Measurements from ENCODE around the gene NIT2.

The NIT2 gene

DNA sequence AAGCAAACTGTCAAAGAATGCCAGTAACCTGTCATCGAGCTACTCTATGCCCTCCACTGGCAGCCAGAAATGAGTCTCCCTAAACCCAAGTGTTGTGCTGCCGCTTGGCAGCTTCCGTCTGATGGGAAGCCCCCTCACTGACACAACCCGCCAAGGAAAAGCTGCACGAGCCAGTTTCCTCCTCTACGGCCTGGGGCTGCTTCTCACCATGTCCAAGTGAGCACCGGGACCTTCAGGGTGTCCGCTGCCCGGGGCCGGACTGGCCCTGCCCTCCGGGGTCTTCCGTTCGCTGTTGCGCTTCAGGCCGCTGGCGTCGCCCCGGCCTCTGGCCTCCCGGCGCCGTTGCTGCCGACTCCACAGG, 65.8 kb downstream of the NIT2 start:
- no peak for DNase-seq

GRCh38 chr3:100400780-100401673, 66.5 kb downstream of the NIT2 start, which contains the start of the genes LNP1 and TOMM70:
LNP1 (plus strand) TSS chr3:100401539; CDS start chr3:100429730, 28,191 bp downstream.
TOMM70 (minus strand) TSS chr3:100401089; CDS start chr3:100400949, 140 bp downstream.
- peak; percentile 99 for DNase-seq

DNA sequence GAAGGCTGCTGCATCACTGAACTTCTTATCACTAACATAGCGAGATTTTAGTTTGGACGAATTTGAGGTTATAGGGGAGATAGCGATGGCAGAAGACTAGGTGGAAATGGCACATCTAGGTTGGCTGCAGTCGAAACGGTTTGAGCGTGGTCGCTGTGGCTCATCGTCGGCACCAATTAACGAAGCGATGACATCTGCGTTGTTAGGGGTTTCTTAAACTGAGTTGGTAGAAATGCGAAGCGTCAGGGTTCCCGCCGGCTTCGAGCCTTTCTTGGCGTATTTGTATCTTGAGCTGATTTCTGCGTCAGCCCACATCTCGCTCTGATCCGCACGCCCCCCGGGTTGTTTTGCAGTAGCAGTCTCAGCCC, 67.1 kb downstream of the NIT2 start:
- DNase-seq = peak; percentile 63

- peak; percentile 20 for DNase-seq
Observed at GRCh38 chr3:100402256-100402655, 67.7 kb downstream of the NIT2 start.

DNA sequence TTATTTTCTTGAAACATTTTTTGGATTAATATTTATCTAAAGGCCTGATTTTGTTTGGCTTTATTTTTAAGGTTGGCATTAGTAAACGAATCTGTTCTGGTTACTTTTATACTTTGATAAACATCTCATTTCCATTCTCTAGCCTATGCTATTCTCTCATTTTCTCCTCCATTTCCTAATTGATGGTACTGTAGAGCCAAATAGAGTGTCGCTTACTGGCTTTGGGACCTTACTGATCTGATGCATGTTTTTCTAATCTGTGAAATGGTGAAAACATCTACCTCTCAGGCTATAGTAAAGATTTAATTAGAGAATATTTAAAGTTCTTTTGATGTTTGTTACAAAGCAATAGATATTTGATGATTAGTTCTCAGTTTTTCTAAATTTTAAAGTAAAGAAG, 68.3 kb downstream of the NIT2 start:
- DNase-seq = no peak

DNA sequence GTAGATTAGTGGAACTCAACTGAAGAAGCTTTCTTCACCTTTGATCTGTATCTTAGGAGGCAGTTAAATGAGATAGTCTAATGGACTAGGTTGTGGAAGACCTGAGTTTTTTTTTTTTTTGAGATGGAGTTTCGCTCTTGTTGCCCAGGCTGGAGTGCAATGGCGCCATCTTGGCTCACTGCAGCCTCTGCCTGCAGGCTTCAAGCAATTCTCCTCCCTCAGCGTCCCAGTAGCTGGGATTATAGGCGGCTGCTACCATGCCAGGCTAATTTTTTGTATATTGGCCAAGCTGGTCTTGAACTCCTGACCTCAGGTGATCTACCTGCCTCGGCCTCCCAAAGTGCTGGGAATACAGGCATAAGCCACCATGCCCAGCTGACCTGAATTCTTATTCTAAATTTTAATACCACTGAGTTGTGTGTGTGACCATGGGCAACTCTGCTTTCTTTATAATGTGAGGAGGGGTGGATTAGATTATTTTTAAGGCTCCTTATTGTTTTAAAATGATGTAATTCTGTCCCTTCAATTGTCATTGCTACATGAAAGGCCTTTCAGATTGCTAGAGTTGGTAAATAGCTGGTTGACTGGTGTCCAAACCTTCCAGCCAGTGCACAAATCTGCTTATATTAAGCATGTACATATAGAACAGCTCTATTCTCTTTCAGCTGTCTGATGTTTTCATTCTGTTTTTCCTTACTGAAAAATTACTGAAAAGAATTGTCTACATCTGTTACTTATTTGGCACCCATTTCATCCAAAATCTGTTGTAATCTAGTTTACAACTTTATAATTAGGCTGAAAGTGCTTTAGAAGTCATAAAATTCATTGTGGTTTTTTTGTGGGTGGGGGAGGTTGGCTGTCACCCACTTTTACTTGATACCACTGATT, 69.0 kb downstream of the NIT2 start:
- DNase-seq = no peak

DNA sequence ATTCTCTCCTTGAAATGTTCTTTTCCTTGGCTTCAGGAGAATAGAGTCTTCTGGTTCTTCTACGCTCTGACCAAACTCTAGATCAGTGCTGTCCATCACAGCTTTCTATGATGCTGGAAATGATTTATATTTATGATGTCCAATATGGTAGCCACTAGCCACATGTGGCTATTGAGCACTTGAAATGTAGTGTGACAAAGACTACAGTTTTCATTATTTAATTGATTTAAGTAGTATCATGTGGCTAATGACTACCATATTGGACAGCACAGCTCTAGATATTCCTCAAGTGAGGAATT, 69.6 kb downstream of the NIT2 start:
- DNase-seq = no peak

DNA sequence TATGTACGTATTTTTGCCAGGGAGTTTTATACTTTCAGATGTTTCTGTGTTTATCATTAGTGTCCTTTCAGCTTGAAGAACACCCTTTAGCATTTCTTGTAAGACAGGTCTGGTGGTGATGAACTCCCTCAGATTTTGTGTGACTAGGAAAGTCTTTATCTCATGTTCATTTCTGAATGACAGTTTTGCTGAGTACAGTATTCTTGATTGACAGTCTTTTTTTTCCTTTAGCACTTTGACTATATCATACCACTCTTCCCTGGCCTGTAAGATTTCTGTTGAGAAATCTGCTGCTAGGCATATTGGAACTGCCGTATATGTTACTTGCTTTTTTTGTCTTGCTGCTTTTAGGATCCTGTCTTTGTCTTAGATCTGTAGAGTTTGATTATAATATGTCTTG, 72.6 kb downstream of the NIT2 start:
- no peak for DNase-seq

GRCh38 chr3:100407977-100408532, 73.5 kb downstream of the NIT2 start:
- DNase-seq = no peak

Measured in NCI-H524 treated with DMSO at 0.1 percent for 48 hours (cell line).